Measurements from ENCODE around the gene PLCD4.

The PLCD4 gene

DNA sequence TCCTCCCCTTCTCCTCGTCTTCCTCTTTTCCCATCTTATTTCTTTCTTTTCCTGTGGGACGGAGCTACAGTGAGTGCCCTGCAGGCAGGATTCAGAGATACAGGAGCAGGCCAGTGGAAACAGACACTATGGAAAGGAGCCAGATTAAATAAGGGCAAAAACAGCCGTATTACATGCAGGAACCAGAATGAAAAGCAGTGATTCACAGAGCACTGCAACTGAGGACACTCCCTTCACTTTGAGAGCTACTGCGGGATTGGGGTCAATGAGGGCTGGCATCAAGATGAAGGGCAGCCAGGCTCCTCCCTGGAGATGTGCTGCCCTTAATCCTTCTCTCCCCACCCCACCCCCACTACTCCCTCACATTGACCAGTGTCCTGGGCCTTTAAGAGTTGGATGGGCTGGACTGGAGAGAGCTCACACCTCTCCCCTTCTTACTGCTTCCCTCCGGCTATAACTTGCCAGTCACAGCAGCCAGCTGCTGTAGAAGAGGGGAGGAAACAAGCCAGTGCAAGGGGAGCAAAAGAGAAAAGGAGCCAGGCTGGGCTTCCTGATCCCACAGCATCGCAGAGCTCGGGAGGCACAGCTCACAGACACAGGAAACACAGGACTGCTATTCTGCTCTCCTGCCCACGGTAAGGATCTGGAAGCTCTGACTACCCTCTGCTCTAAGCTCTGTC lies at the start of gene PLCD4:
PLCD4 (plus strand) TSS at position 464 of the 680 bp plus-strand sequence. CDS start 7,841 bp downstream, outside the sequence.
- H3K36me3 ChIP-seq (ENCODE audit: insufficient read depth, low read length), result no peaks in the 10 kb centered on the region
- H3K27ac ChIP-seq (ENCODE audit: low read length), result no peak within 1 kb of the TSS
- no peak for ATAC-seq (ENCODE audit: insufficient read depth, low read depth)
- no peaks in the 10 kb centered on the region for H3K9me3 ChIP-seq (ENCODE audit: insufficient read depth, low read length, severe bottlenecking)
- H4K20me1 ChIP-seq (ENCODE audit: insufficient read depth, low read length), result no peaks in the 10 kb centered on the region
- no peak within 1 kb of the TSS for H3K4me3 ChIP-seq (ENCODE audit: low read depth in 1 of 2, low read length in 2 of 2)
- H3K27me3 ChIP-seq (ENCODE audit: insufficient read depth, low read length, poor library complexity), result peaks cover 6% of the 10 kb centered on the region
- DNase-seq, result no peak
- H3K4me2 ChIP-seq (ENCODE audit: insufficient read depth, low read length), result no peak within 1 kb of the TSS
- H3K79me2 ChIP-seq (ENCODE audit: insufficient read depth, low read length), result no peaks in the 10 kb centered on the region
- TF ChIP-seq, protein P1, sequence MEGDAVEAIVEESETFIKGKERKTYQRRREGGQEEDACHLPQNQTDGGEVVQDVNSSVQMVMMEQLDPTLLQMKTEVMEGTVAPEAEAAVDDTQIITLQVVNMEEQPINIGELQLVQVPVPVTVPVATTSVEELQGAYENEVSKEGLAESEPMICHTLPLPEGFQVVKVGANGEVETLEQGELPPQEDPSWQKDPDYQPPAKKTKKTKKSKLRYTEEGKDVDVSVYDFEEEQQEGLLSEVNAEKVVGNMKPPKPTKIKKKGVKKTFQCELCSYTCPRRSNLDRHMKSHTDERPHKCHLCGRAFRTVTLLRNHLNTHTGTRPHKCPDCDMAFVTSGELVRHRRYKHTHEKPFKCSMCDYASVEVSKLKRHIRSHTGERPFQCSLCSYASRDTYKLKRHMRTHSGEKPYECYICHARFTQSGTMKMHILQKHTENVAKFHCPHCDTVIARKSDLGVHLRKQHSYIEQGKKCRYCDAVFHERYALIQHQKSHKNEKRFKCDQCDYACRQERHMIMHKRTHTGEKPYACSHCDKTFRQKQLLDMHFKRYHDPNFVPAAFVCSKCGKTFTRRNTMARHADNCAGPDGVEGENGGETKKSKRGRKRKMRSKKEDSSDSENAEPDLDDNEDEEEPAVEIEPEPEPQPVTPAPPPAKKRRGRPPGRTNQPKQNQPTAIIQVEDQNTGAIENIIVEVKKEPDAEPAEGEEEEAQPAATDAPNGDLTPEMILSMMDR (IDR thresholded peaks at IDR 0.05; ENCODE audit: borderline replicate concordance, extremely low read depth, low read length, poor library complexity, severe bottlenecking), result no peak
- TF ChIP-seq EZH2 (IDR thresholded peaks at IDR 0.05; ENCODE audit: borderline replicate concordance, low read depth, low read length, severe bottlenecking), result no peak
- H3K4me1 ChIP-seq (ENCODE audit: insufficient read depth, low read length), result no peaks in the 10 kb centered on the region
- H3K9ac ChIP-seq (ENCODE audit: low read depth, low read length), result no peak within 1 kb of the TSS
- H2AFZ ChIP-seq (ENCODE audit: low read depth, low read length), result no peak within 1 kb of the TSS

DNA sequence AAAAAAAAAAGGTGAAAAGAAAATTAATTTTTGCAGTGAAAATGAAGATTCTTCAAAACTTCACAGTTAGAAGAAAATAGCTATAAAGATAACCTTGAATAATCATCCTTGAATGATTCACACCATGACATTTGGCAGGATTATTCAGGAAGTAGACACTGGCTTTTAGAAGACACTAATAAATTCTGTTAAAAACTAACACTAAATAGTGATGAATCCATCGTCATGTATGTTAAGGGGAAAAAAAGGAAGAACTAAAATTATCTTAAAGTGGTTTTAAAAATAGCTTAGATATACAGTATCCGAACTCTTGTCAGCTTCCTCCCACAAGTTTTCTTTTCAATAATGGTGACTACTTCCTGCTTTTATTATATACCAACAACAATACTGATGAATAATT lies 49.8 kb upstream of the PLCD4 start:
- Histone ChIP-seq H3K36me3 (ENCODE audit: insufficient read depth, low read length) (peaks cover 90% of the 10 kb centered on the region), H2AFZ (ENCODE audit: low read depth, low read length) (no peak overlapping the region), H3K4me3 (ENCODE audit: low read depth in 1 of 2, low read length in 2 of 2) (no peak overlapping the region), H3K4me1 (ENCODE audit: insufficient read depth, low read length) (no peaks in the 10 kb centered on the region), H3K4me2 (ENCODE audit: insufficient read depth, low read length) (no peak overlapping the region), H3K27ac (ENCODE audit: low read length) (no peak overlapping the region), H3K79me2 (ENCODE audit: insufficient read depth, low read length) (peaks cover 35% of the 10 kb centered on the region), H3K9ac (ENCODE audit: low read depth, low read length) (no peak overlapping the region), H3K27me3 (ENCODE audit: insufficient read depth, low read length, poor library complexity) (no peaks in the 10 kb centered on the region), H3K9me3 (ENCODE audit: insufficient read depth, low read length, severe bottlenecking) (no peaks in the 10 kb centered on the region), H4K20me1 (ENCODE audit: insufficient read depth, low read length) (peaks cover 3% of the 10 kb centered on the region; the same call in 1 of the 2 replicates)
- no peak for TF ChIP-seq EZH2 (IDR thresholded peaks at IDR 0.05; ENCODE audit: borderline replicate concordance, low read depth, low read length, severe bottlenecking)
- TF ChIP-seq, protein P1 (IDR thresholded peaks at IDR 0.05; ENCODE audit: borderline replicate concordance, extremely low read depth, low read length, poor library complexity, severe bottlenecking), result no peak
- no peak for ATAC-seq (ENCODE audit: insufficient read depth, low read depth)
- no peak for DNase-seq

DNA sequence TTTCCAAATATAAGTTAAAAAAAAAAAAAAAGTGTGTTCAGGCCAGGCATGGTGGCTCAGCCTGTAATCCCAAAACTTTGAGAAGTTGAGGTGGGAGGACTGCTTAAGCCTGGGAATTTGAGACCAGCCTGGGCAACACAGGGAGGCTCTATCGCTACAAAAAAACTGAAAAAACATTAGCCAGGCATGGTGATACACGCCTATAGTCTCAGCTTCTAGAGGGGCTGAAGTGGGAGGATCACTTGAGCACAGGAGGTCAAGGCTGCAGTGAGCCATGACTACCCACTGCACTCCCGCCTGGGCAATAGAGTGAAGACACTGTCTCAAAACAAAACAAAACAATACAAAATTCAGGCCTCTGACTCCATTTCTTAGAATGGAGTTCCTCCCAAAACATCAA lies 48.7 kb upstream of the PLCD4 start:
- TF ChIP-seq EZH2 (IDR thresholded peaks at IDR 0.05; ENCODE audit: borderline replicate concordance, low read depth, low read length, severe bottlenecking), result no peak
- TF ChIP-seq, protein P1 (IDR thresholded peaks at IDR 0.05; ENCODE audit: borderline replicate concordance, extremely low read depth, low read length, poor library complexity, severe bottlenecking), result no peak
- peaks cover 88% of the 10 kb centered on the region for H3K36me3 ChIP-seq (ENCODE audit: insufficient read depth, low read length)
- DNase-seq (no peak), ATAC-seq (ENCODE audit: insufficient read depth, low read depth) (no peak)
- H3K4me2 ChIP-seq (ENCODE audit: insufficient read depth, low read length), result no peak overlapping the region
- H3K9ac ChIP-seq (ENCODE audit: low read depth, low read length), result no peak overlapping the region
- H3K9me3 ChIP-seq (ENCODE audit: insufficient read depth, low read length, severe bottlenecking), result no peaks in the 10 kb centered on the region
- H3K79me2 ChIP-seq (ENCODE audit: insufficient read depth, low read length), result peaks cover 46% of the 10 kb centered on the region
- H2AFZ ChIP-seq (ENCODE audit: low read depth, low read length), result no peak overlapping the region
- H3K4me1 ChIP-seq (ENCODE audit: insufficient read depth, low read length), result 0 out of 2 replicates have a peak, but pooled peaks cover 5% of the 10 kb centered on the region
- no peaks in the 10 kb centered on the region for H3K27me3 ChIP-seq (ENCODE audit: insufficient read depth, low read length, poor library complexity)
- H4K20me1 ChIP-seq (ENCODE audit: insufficient read depth, low read length), result peaks cover 7% of the 10 kb centered on the region; the same call in 1 of the 2 replicates
- no peak overlapping the region for H3K27ac ChIP-seq (ENCODE audit: low read length)
- no peak overlapping the region for H3K4me3 ChIP-seq (ENCODE audit: low read depth in 1 of 2, low read length in 2 of 2)
